NCI-H748 (cell line): ENCODE data around the gene PHF8.

Experiments used
- DNase-seq: peaks from one replicate; lab custom pipeline; 2025; ENCODE audit not compliant: unreplicated experiment; lab: John Stamatoyannopoulos, UW

PHF8 gene

GRCh38 chrX:54024350-54024749, 19.9 kb downstream of the PHF8 start:
- no peak for DNase-seq

GRCh38 chrX:54012830-54013500, 31.3 kb downstream of the PHF8 start:
- DNase-seq: no peak

- no peak for DNase-seq
These were observed 36.6 kb downstream of the PHF8 start for GRCh38 chrX:54007682-54008081.

GRCh38 chrX:53997724-53998123, 46.5 kb downstream of the PHF8 start:
- DNase-seq: no peak

GRCh38 chrX:53992589-53992988, 51.7 kb downstream of the PHF8 start:
- no peak for DNase-seq

GRCh38 chrX:53990171-53990570, 54.1 kb downstream of the PHF8 start:
- no peak for DNase-seq

GRCh38 chrX:53984895-53985294, 59.4 kb downstream of the PHF8 start:
- DNase-seq: no peak

- no peak for DNase-seq
These were observed 69.7 kb downstream of the PHF8 start for GRCh38 chrX:53974529-53974928.

- DNase-seq: no peak
These were observed 74.7 kb downstream of the PHF8 start for GRCh38 chrX:53969540-53969939.

- DNase-seq: no peak
These were observed 94.0 kb downstream of the PHF8 start for GRCh38 chrX:53950130-53950733.

GRCh38 chrX:53940180-53940579, 104.1 kb downstream of the PHF8 start:
- DNase-seq: no peak

GRCh38 chrX:53939127-53939526, 105.1 kb downstream of the PHF8 start:
- DNase-seq: no peak

GRCh38 chrX:53930515-53931380, 113.5 kb downstream of the PHF8 start:
- DNase-seq: no peak

GRCh38 chrX:53926030-53926429, 118.2 kb downstream of the PHF8 start:
- DNase-seq: no peak

- DNase-seq: no peak
These were observed 125.6 kb downstream of the PHF8 start for GRCh38 chrX:53918702-53919101.

GRCh38 chrX:53900623-53901022, 143.7 kb downstream of the PHF8 start:
- DNase-seq: no peak

GRCh38 chrX:53895270-53895669, 149.0 kb downstream of the PHF8 start:
- DNase-seq: no peak
